Caco-2 (cell line): Measurements from ENCODE around the gene BLOC1S1. TPM values are rescaled to one million over a fixed set of nuclear protein-coding genes. Genes with fewer than 3 reads are reported as not detected.

ENCODE experiments used
- BruUV-seq: library from RNA; stranded (reverse); fragments of 400-500 nt; replicated peaks from 2 replicates; lab custom pipeline; 2021; lab: Mats Ljungman, UMichigan
- CTCF ChIA-PET: fragments of 300-600 bp; sonication (Branson Sonifier 250); formaldehyde crosslinking; loops from one replicate; lab custom pipeline; 2022; ENCODE audit warnings: antibody characterized with exemption; lab: Charles Lee
- POLR2A ChIA-PET: fragments of 300-600 bp; sonication (Branson Sonifier 250); formaldehyde crosslinking; loops from one replicate; lab custom pipeline; 2022; ENCODE audit warnings: antibody characterized with exemption; lab: Charles Lee
- DNase-seq, 2 experiments: peaks; one replicate each; pipeline versions ENCODE4 v3.0.0 to v3.0.0-alpha.2; 2020 to 2022
- H3K27me3 ChIP-seq: replicated peaks from 2 replicates; pipeline ENCODE4 v1.6.0; 2011; ENCODE audit warnings: low read length; ENCODE audit not compliant: control insufficient read depth, insufficient read depth
- H3K36me3 ChIP-seq: 2 replicates; pipeline ENCODE4 v1.5.1; 2011; ENCODE audit warnings: low read length; ENCODE audit not compliant: control insufficient read depth, insufficient read depth
- H3K4me1 ChIP-seq: fragments of 250-450 bp; sonication (Bioruptor Pico); 2 replicates; pipeline ENCODE4 v1.5.1; 2020; ENCODE audit warnings: mild to moderate bottlenecking
- H3K4me3 ChIP-seq: 2 replicates; pipeline ENCODE4 v1.5.1; 2011; ENCODE audit warnings: low read depth, mild to moderate bottlenecking, control low read depth, low read length
- H3K9me3 ChIP-seq: fragments of 250-450 bp; sonication (Bioruptor Pico); 2 replicates; pipeline ENCODE4 v1.5.1; 2020; ENCODE audit warnings: mild to moderate bottlenecking, moderate library complexity
- H3K27ac Mint-ChIP-seq: one replicate; pipeline ENCODE4 v1.8.0; 2022; ENCODE audit warnings: mixed read lengths; ENCODE audit not compliant: unreplicated experiment
- H3K27me3 Mint-ChIP-seq: one replicate; pipeline ENCODE4 v1.8.0; 2022; ENCODE audit warnings: mixed read lengths; ENCODE audit not compliant: insufficient read depth, unreplicated experiment
- H3K36me3 Mint-ChIP-seq: one replicate; pipeline ENCODE4 v1.8.0; 2022; ENCODE audit warnings: mild to moderate bottlenecking, mixed read lengths; ENCODE audit not compliant: insufficient read depth, unreplicated experiment
- H3K4me1 Mint-ChIP-seq: one replicate; pipeline ENCODE4 v1.8.0; 2022; ENCODE audit warnings: low read depth, mixed read lengths; ENCODE audit not compliant: unreplicated experiment
- H3K4me3 Mint-ChIP-seq: one replicate; pipeline ENCODE4 v1.8.0; 2022; ENCODE audit warnings: mild to moderate bottlenecking, moderate library complexity, mixed read lengths; ENCODE audit not compliant: unreplicated experiment
- H3K9me3 Mint-ChIP-seq: one replicate; pipeline ENCODE4 v1.8.0; 2022; ENCODE audit warnings: mixed read lengths; ENCODE audit not compliant: unreplicated experiment
- CTCF ChIP-seq, 2 experiments: fragments of 200-600 bp in 1 of 2; IDR thresholded peaks; 1 replicate in 1 of 2; 2 replicates in 1 of 2; pipeline versions ENCODE4 v1.5.1 to v1.8.0; 2011 to 2022; ENCODE audit warnings: antibody characterized with exemption in 1 of 2, control low read depth in 1 of 2, inconsistent platforms in 1 of 2, low read depth in 1 of 2, low read length in 1 of 2, mild to moderate bottlenecking in 1 of 2, moderate library complexity in 1 of 2; ENCODE audit not compliant: insufficient read depth in 1 of 2, severe bottlenecking in 1 of 2, unreplicated experiment in 1 of 2
- intact Hi-C: fragments of 100-400 bp; cut with micrococcal nuclease; formaldehyde crosslinking; loops from one replicate; pipeline ENCODE4 v1.10.0; 2022; ENCODE audit not compliant: unreplicated experiment
- total RNA-seq: library from RNA; stranded (reverse); gene quantifications from 2 replicates; pipeline ENCODE4 v1.2.3, GENCODE V29; 2022

Gene BLOC1S1
- total RNA-seq, 1 experiment from 2014 or later, result 73.7 TPM

DNA sequence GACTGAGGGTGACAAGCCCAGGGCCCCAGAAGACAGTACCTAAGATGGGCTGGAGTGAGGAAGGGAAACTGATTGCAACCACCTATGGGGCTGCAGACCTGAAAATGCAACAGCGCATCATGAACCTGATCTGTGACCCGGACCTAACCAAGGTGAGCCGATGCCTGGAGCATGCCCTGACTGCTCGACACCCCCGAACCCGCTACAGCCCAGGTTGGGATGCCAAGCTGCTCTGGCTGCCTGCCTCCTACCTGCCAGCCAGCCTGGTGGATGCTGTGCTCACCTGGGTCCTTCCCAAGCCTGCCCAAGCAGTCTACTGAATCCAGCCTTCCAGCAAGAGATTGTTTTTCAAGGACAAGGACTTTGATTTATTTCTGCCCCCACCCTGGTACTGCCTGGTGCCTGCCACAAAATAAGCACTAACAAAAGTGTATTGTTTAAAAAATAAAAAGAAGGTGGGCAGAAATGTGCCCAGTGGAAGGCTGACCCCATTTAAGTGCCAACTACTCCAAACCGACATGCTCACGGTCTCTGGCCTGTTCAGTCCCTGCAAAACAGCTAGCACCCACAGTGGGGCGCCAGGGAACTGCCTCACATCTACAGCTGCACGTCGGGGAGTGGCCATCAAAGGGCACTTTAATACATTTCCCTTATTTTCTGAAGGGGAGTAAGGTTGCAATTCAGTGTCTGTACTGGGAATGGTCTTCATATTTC is 8.5 kb downstream of the BLOC1S1 start:
- H3K4me1 ChIP-seq, result peaks cover 39% of the 10 kb centered on the region
- peak; percentile 67 to 76 for DNase-seq
- H3K9me3 ChIP-seq, result no peaks in the 10 kb centered on the region
- no peak overlapping the region for H3K4me3 ChIP-seq
- POLR2A ChIA-PET, result interaction anchor here (0.6 kb wide), 1 partner anchor 14 kb away, joined by 3 read pairs; no protein-coding TSS in a partner anchor
- H3K4me1 Mint-ChIP-seq, result peaks cover 8% of the 10 kb centered on the region
- no peaks in the 10 kb centered on the region for H3K27me3 ChIP-seq
- no peak overlapping the region for H3K27ac Mint-ChIP-seq
- intact Hi-C loops, result loop anchor here (1.0 kb wide), 1 partner anchor 13 kb away; no protein-coding TSS in a partner anchor
- H3K36me3 Mint-ChIP-seq, result peaks cover 56% of the 10 kb centered on the region
- TF ChIP-seq CTCF (IDR thresholded peaks at IDR 0.05; ENCODE audit: insufficient read depth in 1 of 2, low read depth in 1 of 2, low read length in 1 of 2, severe bottlenecking in 1 of 2, unreplicated experiment in 1 of 2), result peak; percentile 31 to 72
- no peaks in the 10 kb centered on the region for H3K27me3 Mint-ChIP-seq
- CTCF ChIA-PET, result interaction anchor here (0.8 to 1.9 kb wide), 6 partner anchors 8 to 93 kb away, joined by 3 to 21 read pairs (median 5); partner anchors contain the start of genes BLOC1S1 and SARNP
- no TSS peak for BruUV-seq
- peaks cover 4% of the 10 kb centered on the region for H3K36me3 ChIP-seq
- no peaks in the 10 kb centered on the region for H3K9me3 Mint-ChIP-seq
- peak overlapping the region; percentile 9 for H3K4me3 Mint-ChIP-seq

DNA sequence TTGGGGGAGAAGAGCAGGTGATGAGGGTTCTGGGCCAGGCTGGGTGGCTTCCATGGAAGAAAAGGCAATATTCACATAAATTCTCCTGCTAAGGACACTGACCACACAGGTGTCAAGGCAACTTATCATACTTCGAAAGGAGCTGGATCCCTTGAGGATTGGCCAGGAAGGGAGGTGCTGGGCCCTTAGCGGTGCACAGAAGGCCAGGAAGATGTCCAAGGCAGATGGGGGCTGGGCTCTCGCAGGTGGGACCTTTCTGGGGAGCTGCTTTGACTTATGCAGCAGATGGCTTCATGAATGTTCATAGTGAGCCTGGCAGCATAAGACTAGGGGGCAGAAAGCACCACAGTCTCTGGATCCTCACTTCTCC is 9.1 kb downstream of the BLOC1S1 start:
- Histone ChIP-seq H3K4me3 (no peak overlapping the region), H3K4me1 (peaks cover 37% of the 10 kb centered on the region), H3K36me3 (peaks cover 4% of the 10 kb centered on the region), H3K27me3 (no peaks in the 10 kb centered on the region), H3K9me3 (no peaks in the 10 kb centered on the region)
- Mint-ChIP-seq H3K9me3 (no peaks in the 10 kb centered on the region), H3K4me1 (peaks cover 14% of the 10 kb centered on the region), H3K4me3 (peak overlapping the region; percentile 9), H3K36me3 (peaks cover 62% of the 10 kb centered on the region), H3K27me3 (no peaks in the 10 kb centered on the region), H3K27ac (no peak overlapping the region)
- intact Hi-C loops, result loop anchor here (1.0 kb wide), 1 partner anchor 12 kb away; no protein-coding TSS in a partner anchor
- CTCF ChIA-PET, result interaction anchor here (0.8 to 1.9 kb wide), 6 partner anchors 9 to 92 kb away, joined by 3 to 21 read pairs (median 5); partner anchors contain the start of genes BLOC1S1 and SARNP
- no TSS peak for BruUV-seq
- DNase-seq, result no peak
- no peak for TF ChIP-seq CTCF (IDR thresholded peaks at IDR 0.05; ENCODE audit: insufficient read depth in 1 of 2, low read depth in 1 of 2, low read length in 1 of 2, severe bottlenecking in 1 of 2, unreplicated experiment in 1 of 2)
- POLR2A ChIA-PET, result no interaction called here

- Histone ChIP-seq H3K9me3 (no peaks in the 10 kb centered on the region), H3K4me3 (no peak overlapping the region), H3K36me3 (peaks cover 4% of the 10 kb centered on the region), H3K27me3 (no peaks in the 10 kb centered on the region), H3K4me1 (peaks cover 32% of the 10 kb centered on the region)
- no TSS peak for BruUV-seq
- Mint-ChIP-seq H3K4me3 (no peak overlapping the region), H3K4me1 (peaks cover 20% of the 10 kb centered on the region), H3K27me3 (no peaks in the 10 kb centered on the region), H3K36me3 (peaks cover 64% of the 10 kb centered on the region), H3K9me3 (no peaks in the 10 kb centered on the region), H3K27ac (peak overlapping the region; percentile 32)
- DNase-seq, result no peak
- ChIA-PET POLR2A (no interaction called here), CTCF (interaction anchor here (0.8 to 1.8 kb wide), 4 partner anchors 9 to 92 kb away, joined by 3 to 21 read pairs (median 5); partner anchors contain the start of genes BLOC1S1 and SARNP)
- no peak for TF ChIP-seq CTCF (IDR thresholded peaks at IDR 0.05; ENCODE audit: insufficient read depth in 1 of 2, low read depth in 1 of 2, low read length in 1 of 2, severe bottlenecking in 1 of 2, unreplicated experiment in 1 of 2)
- intact Hi-C loops, result no loop called here
Measured at GRCh38 chr12:55725556-55725955, 9.7 kb downstream of the BLOC1S1 start.
